D721Med (cell line): Measurements from ENCODE around the gene CERT1.
"Not testable (repeated sequence)": the region's sequence is repeated elsewhere in the genome, so short reads cannot be mapped to it uniquely, and the experiment has no call there.

ENCODE experiments used
- DNase-seq: peaks from one replicate; pipeline ENCODE4 v3.0.0; 2011; ENCODE audit warnings: low spot score; ENCODE audit not compliant: insufficient read length
- FAIRE-seq: peaks from 2 replicates; lab custom pipeline; 2011; peaks lifted over from hg19 to GRCh38; lab: Jason Lieb, UNC
- TF ChIP-seq, protein P1 (sequence below): IDR thresholded peaks from 2 replicates; pipeline ENCODE4 v1.5.1; 2012; ENCODE audit warnings: mild to moderate bottlenecking, control low read depth; ENCODE audit not compliant: insufficient read depth; ENCODE audit errors: missing control alignments

Gene CERT1

DNA sequence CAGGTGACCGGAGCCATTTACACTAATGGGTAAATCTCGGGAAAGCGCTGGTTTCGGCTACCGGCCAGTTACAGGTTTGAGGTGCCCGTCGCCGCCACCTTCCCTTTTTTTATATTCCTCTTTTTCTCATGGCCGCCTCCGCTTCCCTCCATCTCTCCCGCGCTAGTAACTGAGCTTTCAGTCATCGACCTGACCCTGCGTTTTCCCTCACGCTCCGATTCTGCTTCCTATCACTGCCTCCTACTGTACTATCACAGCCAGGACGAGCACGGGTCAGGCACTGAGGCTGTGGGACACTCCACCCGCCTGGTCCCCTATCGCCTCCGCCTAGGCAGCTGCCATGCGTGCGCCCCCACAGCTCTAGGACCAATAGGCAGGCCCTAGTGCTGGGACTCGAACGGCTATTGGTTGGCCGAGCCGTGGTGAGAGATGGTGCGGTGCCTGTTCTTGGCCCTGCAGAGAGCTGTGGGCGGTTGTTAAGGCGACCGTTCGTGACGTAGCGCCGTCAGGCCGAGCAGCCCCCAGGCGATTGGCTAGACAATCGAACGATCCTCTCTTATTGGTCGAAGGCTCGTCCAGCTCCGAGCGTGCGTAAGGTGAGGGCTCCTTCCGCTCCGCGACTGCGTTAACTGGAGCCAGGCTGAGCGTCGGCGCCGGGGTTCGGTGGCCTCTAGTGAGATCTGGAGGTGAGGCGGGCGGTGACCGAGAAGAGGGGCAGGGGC, 174.7 kb downstream of the CERT1 start, which contains the start of gene HMGCR:
TSS of gene HMGCR (plus strand) at position 606 of the 722 bp plus-strand sequence. CDS start 5,386 bp downstream, outside the sequence.
- FAIRE-seq, result no peak

DNA sequence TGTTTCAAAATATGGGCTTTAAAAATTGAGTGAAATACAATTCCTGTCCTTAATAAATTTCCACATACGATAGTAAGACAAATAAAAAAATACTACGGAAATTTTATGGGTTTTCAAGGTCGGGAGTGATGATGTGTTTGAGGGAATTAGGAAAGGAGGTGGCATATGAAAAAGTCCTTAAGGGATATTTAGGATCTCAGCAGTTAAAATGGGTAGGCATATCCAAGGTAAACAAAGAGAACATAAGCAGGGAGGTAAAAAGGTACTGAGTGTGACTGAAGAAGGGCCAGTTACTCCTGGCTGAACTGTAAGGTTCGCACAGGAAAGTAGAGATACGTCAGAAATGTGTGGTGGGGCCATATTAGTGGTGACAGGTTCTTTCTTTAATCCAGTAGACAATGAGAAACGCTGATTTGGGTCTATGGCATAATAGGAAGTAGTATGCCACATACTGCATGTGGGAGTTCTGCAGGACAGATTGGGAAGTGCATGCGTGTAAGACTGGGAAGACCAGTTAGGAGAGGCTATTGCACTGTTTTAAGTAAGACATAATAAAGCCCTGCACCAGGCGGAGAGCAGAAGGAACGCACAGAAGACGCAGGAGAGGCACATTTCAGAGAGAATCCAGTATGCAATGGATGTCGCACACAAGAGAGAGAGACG, 175.3 kb downstream of the CERT1 start:
- no peak for FAIRE-seq
- TF ChIP-seq, protein P1, sequence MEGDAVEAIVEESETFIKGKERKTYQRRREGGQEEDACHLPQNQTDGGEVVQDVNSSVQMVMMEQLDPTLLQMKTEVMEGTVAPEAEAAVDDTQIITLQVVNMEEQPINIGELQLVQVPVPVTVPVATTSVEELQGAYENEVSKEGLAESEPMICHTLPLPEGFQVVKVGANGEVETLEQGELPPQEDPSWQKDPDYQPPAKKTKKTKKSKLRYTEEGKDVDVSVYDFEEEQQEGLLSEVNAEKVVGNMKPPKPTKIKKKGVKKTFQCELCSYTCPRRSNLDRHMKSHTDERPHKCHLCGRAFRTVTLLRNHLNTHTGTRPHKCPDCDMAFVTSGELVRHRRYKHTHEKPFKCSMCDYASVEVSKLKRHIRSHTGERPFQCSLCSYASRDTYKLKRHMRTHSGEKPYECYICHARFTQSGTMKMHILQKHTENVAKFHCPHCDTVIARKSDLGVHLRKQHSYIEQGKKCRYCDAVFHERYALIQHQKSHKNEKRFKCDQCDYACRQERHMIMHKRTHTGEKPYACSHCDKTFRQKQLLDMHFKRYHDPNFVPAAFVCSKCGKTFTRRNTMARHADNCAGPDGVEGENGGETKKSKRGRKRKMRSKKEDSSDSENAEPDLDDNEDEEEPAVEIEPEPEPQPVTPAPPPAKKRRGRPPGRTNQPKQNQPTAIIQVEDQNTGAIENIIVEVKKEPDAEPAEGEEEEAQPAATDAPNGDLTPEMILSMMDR, result no peak
- DNase-seq, result no peak

More for the DNA sequence above, 174.7 kb downstream of the CERT1 start, which contains the start of gene HMGCR:
- TF ChIP-seq, protein P1, result peak; percentile 39
- peak; percentile 19 for DNase-seq

DNA sequence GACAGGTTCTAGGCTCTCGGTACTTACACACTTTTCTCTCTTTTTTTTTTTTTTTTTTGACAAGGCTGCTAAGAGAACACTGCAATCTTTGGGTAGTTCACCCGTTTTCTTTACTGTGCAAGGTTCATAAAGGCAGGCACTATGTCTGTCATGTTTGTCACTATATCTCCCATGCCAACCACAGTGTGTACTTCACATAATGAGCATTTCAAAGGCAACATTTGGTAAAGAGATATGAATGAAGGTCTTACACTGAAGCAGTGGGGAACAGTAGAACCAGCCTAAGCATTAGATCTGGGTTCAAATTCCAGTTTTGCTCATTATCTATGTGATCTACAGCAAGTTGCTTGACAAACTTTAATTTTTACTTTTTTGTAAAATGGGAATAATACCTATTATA, 175.9 kb downstream of the CERT1 start:
- DNase-seq, result no peak
- TF ChIP-seq, protein P1, result no peak
- FAIRE-seq, result no peak

DNA sequence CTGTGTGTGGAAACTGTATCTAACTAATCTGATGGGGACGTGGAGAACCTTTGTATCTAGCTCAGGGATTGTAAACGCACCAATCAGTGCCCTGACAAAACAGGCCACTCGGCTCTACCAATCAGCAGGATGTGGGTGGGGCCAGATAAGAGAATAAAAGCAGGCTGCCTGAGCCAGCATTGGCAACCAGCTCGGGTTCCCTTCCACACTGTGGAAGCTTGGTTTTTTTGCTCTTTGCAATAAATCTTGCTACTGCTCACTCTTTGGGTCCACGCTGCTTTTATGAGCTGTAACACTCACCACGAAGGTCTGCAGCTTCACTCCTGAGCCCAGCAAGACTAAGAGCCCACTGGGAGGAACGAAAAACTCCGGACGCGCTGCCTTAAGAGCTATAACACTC, 177.0 kb downstream of the CERT1 start:
- DNase-seq, FAIRE-seq: not testable (repeated sequence)

- not testable (repeated sequence) for DNase-seq, FAIRE-seq
Measured at GRCh38 chr5:75333759-75334158, 177.7 kb downstream of the CERT1 start.

DNA sequence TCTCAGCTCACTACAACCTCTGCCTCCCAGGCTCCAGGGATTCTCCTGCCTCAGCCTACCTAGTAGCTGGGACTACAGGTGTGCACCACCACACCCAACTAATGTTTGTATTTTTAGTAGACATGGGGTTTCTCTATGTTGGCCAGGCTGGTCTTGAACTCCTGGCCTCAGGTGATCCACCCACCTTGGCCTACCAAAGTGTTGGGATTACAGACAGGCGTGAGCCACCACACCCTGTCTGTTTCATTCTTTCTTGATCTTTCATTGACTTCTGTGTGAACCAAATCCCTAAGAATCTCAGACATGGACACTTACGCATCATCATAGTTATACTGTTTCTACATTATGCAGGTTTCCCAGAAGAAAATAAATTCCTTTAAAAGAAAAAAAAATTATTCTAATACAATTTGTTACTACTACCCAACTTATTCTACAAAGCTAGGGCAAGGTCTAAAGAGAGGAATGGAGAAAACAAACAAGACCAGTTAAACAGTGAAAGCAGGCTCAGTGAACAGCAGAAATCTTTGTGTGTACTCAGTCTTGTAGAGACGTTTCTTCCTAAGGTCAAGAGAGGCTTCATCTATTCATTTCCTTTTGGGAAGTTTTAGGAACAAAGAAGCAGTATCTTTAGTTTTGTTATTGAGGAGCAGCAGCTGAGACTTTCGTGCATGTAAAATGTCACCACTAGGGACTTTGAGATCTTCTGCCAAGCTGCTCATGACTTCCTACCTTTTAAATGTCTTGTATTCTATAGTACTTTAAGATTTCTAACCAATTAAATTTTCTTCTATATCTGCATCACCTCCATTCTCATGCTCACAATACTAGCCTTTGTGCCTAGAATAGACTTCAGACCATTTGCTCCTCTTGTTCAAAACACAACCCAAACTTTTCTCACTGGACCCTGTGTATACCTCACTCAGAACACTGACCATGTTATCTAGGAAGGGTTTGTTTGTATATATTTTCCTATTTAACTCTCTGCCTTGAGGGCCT, 180.0 kb downstream of the CERT1 start:
- DNase-seq, result no peak
- no peak for FAIRE-seq

GRCh38 chr5:75330404-75330803, 181.0 kb downstream of the CERT1 start:
- DNase-seq, result no peak
- TF ChIP-seq, protein P1, result no peak
- no peak for FAIRE-seq

More for the DNA sequence above, 180.0 kb downstream of the CERT1 start:
- TF ChIP-seq, protein P1, result no peak
